ENCODE measurements around the gene ANKRD44. TPM values are rescaled to one million over a fixed set of nuclear protein-coding genes. Genes with fewer than 3 reads are reported as not detected.

The ANKRD44 gene
- total RNA-seq, 1 experiment from 2014 or later, result 7.8 TPM

- no peaks in the 10 kb centered on the region for H3K27me3 ChIP-seq (ENCODE audit: control insufficient read depth, insufficient read depth, low read length)
These were observed 335.6 kb downstream of the ANKRD44 start for GRCh38 chr2:196974970-196975369.

GRCh38 chr2:196971574-196972279 lies 338.9 kb downstream of the ANKRD44 start:
- DNase-seq (ENCODE audit: low read depth, low spot score) (no peak), ATAC-seq (no peak)
- TF ChIP-seq CTCF (IDR thresholded peaks at IDR 0.05), result no peak
- no peak for TF ChIP-seq REST (IDR thresholded peaks at IDR 0.05; ENCODE audit: insufficient read depth in 1 of 2, low read depth in 2 of 2, low read length in 1 of 2)
- no peak for TF ChIP-seq TCF7L2 (IDR thresholded peaks at IDR 0.05; ENCODE audit: low read depth, low read length)
- TF ChIP-seq SIN3A (IDR thresholded peaks at IDR 0.05; ENCODE audit: borderline replicate concordance, insufficient read depth, low read depth, low read length), result no peak
- no peak for TF ChIP-seq POLR2AphosphoS5 (IDR thresholded peaks at IDR 0.05; ENCODE audit: low read depth, low read length)
- no TSS peak for BruUV-seq (replicated peaks)
- intact Hi-C loops (cut with micrococcal nuclease; ENCODE audit: unreplicated experiment), result no loop called here
- H3K27ac ChIP-seq (ENCODE audit: low read length), result no peak overlapping the region
- H3K4me1 ChIP-seq (ENCODE audit: control insufficient read depth, insufficient read depth, low read length), result no peaks in the 10 kb centered on the region
- in situ Hi-C loops (cut with HindIII; ENCODE audit: low pct_unique_long_range_greater_than_20kb, low sequenced_read_pairs), result no loop called here
- H3K27me3 ChIP-seq (ENCODE audit: control insufficient read depth, insufficient read depth, low read length), result no peaks in the 10 kb centered on the region
- CTCF ChIA-PET, result no interaction called here
- no peak overlapping the region for H3K4me3 ChIP-seq (ENCODE audit: low read depth in 2 of 2, low read length in 2 of 2)
- no peaks in the 10 kb centered on the region for H3K9me3 ChIP-seq (ENCODE audit: control insufficient read depth, insufficient read depth, low read depth, low read length)
- POLR2A ChIA-PET, result no interaction called here
- no peaks in the 10 kb centered on the region for H3K36me3 ChIP-seq (ENCODE audit: control insufficient read depth, insufficient read depth, low read length)

More at GRCh38 chr2:196974970-196975369, 335.6 kb downstream of the ANKRD44 start:
- H3K4me1 ChIP-seq (ENCODE audit: control insufficient read depth, insufficient read depth, low read length), result no peaks in the 10 kb centered on the region
- ATAC-seq, result no peak
- in situ Hi-C loops (cut with HindIII; ENCODE audit: low pct_unique_long_range_greater_than_20kb, low sequenced_read_pairs), result no loop called here
- DNase-seq (ENCODE audit: low read depth, low spot score), result no peak
- no TSS peak for BruUV-seq (replicated peaks)
- H3K9me3 ChIP-seq (ENCODE audit: control insufficient read depth, insufficient read depth, low read depth, low read length), result no peaks in the 10 kb centered on the region
- H3K4me3 ChIP-seq (ENCODE audit: low read depth in 2 of 2, low read length in 2 of 2), result no peak overlapping the region
- TF ChIP-seq CTCF (IDR thresholded peaks at IDR 0.05) (no peak), POLR2AphosphoS5 (IDR thresholded peaks at IDR 0.05; ENCODE audit: low read depth, low read length) (no peak), REST (IDR thresholded peaks at IDR 0.05; ENCODE audit: insufficient read depth in 1 of 2, low read depth in 2 of 2, low read length in 1 of 2) (no peak), TCF7L2 (IDR thresholded peaks at IDR 0.05; ENCODE audit: low read depth, low read length) (no peak), SIN3A (IDR thresholded peaks at IDR 0.05; ENCODE audit: borderline replicate concordance, insufficient read depth, low read depth, low read length) (no peak)
- ChIA-PET POLR2A (no interaction called here), CTCF (no interaction called here)
- H3K27ac ChIP-seq (ENCODE audit: low read length), result no peak overlapping the region
- intact Hi-C loops (cut with micrococcal nuclease; ENCODE audit: unreplicated experiment), result no loop called here
- H3K36me3 ChIP-seq (ENCODE audit: control insufficient read depth, insufficient read depth, low read length), result no peaks in the 10 kb centered on the region
